GM12864 (cell line): ENCODE data around the gene UBALD1.

Experiments
- DNase-seq: peaks from one replicate; pipeline ENCODE4 v3.0.0-alpha.2; 2011; ENCODE audit warnings: low read depth
- H3K4me3 ChIP-seq: 2 replicates; pipeline ENCODE4 v1.5.1; 2011; ENCODE audit warnings: mild to moderate bottlenecking, low read depth, low read length, control low read depth
- CTCF ChIP-seq: IDR thresholded peaks from 2 replicates; pipeline ENCODE4 v1.5.1; 2011; ENCODE audit warnings: low read depth, mild to moderate bottlenecking, moderate library complexity, low read length, control low read depth, inconsistent platforms; ENCODE audit errors: missing control alignments

The UBALD1 gene

GRCh38 chr16:4614571-4615383 is at the start of gene UBALD1:
Gene UBALD1 (minus strand): TSS chr16:4614888. CDS start chr16:4614797, 91 bp downstream.
- DNase-seq, result peak; percentile 69
- TF ChIP-seq CTCF, result no peak
- peak within 1 kb of the TSS; percentile 88 for H3K4me3 ChIP-seq

DNA sequence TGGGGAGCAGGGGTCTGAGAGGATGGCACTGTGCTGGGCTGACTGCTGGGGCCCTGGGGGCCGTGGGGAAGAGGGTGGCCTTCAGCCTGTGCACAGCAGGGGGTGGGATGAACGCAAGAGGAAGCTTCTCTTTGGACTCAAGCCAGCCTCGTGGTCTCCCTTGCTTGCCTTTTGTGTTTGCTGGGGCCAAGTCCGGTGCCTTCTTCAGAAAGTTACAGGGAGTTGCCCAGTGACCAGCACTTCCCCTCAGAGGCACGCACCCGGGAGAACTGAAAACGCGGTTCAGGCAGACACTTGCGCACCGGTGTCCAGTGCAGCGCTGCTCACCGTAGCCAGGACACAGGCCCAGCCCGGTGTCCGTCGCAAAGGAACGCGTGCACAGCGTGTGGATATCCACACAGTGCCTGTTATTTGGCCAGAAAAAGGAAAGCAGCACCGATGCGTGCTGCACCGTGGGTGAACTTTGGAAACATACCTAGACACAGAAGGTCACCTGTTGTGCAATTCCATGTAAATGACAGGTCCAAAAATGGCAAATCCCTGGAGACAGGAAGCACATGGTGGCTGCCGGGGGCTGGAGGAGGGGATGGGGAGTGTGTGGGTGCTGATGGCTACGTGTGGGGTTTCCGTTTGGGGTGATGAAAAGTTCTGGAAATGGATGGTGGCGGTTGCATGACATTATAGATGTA is 49.2 kb upstream of the UBALD1 start:
- no peak for DNase-seq
- TF ChIP-seq CTCF, result no peak
- no peak overlapping the region for H3K4me3 ChIP-seq

GRCh38 chr16:4663465-4663776 is 48.7 kb upstream of the UBALD1 start:
- no peak for TF ChIP-seq CTCF
- no peak for DNase-seq
- H3K4me3 ChIP-seq, result no peak overlapping the region

GRCh38 chr16:4661661-4662060 is 47.0 kb upstream of the UBALD1 start:
- no peak for TF ChIP-seq CTCF
- no peak overlapping the region for H3K4me3 ChIP-seq
- no peak for DNase-seq

DNA sequence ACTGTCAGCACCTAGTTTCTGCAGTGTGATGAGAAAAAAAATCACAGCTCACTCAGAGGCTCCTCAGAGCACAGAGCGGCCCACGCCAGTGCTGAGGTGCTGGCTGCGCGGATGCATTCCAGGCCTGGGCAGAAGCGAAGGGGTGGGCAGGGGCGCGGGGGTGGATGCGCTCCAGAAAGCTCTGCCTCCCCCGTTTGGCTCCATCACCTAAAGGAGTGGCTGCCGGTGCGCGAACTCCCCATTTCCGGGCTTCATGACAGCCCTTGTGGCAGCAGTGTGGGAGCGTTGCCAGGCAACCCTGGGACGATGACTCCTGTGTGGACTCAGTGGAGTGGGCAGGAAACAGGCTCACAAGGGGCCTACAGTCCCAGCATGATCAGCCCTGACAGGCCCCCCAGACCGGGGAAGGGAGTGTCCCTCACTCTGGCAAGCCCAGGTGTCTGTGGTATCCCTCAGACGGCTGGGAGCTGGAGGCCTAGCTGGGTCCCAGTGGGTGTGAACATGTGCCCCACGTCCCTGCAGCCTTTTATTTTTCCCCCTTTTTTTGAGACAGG is 45.8 kb upstream of the UBALD1 start:
- no peak overlapping the region for H3K4me3 ChIP-seq
- no peak for TF ChIP-seq CTCF
- DNase-seq, result no peak

DNA sequence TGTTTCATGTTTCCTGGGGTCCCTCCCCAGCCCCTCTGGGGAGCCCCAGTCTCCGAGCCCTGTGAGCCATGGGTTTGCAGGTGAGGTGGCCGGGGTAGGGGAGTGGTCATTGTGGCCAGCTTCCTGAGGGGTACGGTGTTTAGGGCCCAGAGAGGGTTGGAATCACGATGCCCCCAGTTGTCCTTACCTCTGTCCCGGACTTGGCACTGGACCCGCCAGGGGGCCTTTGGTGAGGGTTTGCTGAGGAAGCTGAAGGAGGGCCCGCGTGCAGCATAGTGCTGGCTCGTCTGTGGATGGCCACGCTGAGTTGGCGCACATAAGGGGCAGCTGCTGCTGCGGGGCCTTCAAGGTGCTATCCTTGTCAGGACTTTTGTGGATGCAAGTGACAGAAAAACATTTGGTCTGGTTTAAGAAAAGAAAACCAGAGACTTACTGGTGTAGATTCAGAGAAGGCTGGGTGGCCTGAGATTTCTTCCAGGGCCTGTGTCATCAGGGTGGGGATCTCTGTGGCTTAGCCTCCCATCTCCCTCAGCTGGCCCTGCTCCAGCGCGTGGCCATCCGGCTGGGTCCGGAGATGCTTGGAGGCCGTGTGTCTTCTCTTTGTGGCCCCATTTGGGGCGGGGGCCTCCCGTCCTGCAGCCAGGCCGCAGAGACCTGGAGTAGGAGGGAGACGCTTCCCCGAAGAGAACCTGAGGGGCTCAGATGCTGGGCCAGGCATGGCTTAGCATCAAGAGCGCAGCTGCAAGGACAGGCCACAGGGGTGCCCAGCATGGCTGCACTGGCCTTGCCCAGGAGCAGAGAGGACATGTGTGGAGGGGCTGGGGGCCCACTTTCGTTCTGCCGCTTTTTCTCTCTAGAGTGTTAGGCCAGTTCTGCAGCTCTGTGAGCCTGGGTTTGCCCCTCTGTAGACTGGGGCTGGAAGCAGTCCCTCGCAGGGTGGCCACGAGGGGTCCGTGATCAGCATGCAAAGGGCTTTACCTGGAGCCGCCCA is 45.0 kb upstream of the UBALD1 start:
- TF ChIP-seq CTCF, result no peak
- DNase-seq, result no peak
- H3K4me3 ChIP-seq, result no peak overlapping the region
